Stimulated activated effector memory CD8-positive, alpha-beta T cell treated with anti-CD3 and anti-CD28 coated beads, Interleukin-12 subunit alpha, Interleukin-12 subunit beta, amount 100 ng/mL, for 72 hours (primary cell): ENCODE measurements around the gene ACSF3.

Experiments
- ATAC-seq: fragments of 150-1000 bp; cut with Tn5 transposase; 2 replicates; pipeline ENCODE4 v1.10.0; 2021
- DNase-seq, 2 donors: peaks; one replicate each; pipeline ENCODE4 v3.0.0; 2021 to 2022; ENCODE audit warnings: low spot score in 2 of 2
- H3K27ac Mint-ChIP-seq: one replicate; pipeline ENCODE4 v1.8.0; 2022; ENCODE audit warnings: mild to moderate bottlenecking, mixed read lengths
- H3K36me3 Mint-ChIP-seq: one replicate; pipeline ENCODE4 v1.8.0; 2022; ENCODE audit warnings: mild to moderate bottlenecking, mixed read lengths
- H3K4me1 Mint-ChIP-seq: one replicate; pipeline ENCODE4 v1.8.0; 2022; ENCODE audit warnings: mixed read lengths
- H3K4me3 Mint-ChIP-seq: one replicate; pipeline ENCODE4 v1.8.0; 2022; ENCODE audit warnings: mild to moderate bottlenecking, mixed read lengths
- H3K9me3 Mint-ChIP-seq: one replicate; pipeline ENCODE4 v1.8.0; 2022; ENCODE audit warnings: mixed read lengths

Gene ACSF3

GRCh38 chr16:89052890-89053724 is 40.5 kb upstream of the ACSF3 start:
- no peak for ATAC-seq
- Mint-ChIP-seq H3K36me3 (no peaks in the 10 kb centered on the region), H3K27ac (no peak overlapping the region), H3K9me3 (no peaks in the 10 kb centered on the region), H3K4me1 (no peaks in the 10 kb centered on the region), H3K4me3 (peak overlapping the region; percentile 22)
- DNase-seq: no peak

GRCh38 chr16:89053725-89054029 is 40.0 kb upstream of the ACSF3 start:
- Mint-ChIP-seq H3K4me1 (no peaks in the 10 kb centered on the region), H3K27ac (no peak overlapping the region), H3K36me3 (no peaks in the 10 kb centered on the region), H3K9me3 (no peaks in the 10 kb centered on the region), H3K4me3 (no peak overlapping the region)
- ATAC-seq: no peak
- DNase-seq: no peak

DNA sequence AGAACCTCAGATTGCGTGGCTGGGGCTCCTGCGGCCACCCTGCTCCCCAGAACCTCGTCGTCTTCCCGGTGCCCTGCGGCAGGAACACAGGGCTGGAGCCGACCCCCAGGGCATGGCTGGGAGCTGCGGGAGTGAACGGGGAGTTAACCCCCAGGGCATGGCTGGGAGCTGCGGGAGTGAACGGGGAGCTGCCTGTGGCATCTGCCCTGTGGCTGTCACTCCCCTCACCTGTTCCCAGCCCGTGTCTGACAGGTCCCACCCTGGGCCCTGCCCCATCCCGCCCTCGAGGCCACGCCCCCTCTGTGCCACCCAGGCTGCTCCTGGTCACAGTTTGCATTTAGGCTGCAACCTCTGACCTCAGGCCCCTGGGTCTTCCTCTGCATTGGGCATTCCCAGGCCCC is 39.4 kb upstream of the ACSF3 start:
- no peaks in the 10 kb centered on the region for H3K4me1 Mint-ChIP-seq
- H3K4me3 Mint-ChIP-seq: no peak overlapping the region
- no peak for DNase-seq
- no peak for ATAC-seq
- no peak overlapping the region for H3K27ac Mint-ChIP-seq
- H3K36me3 Mint-ChIP-seq: no peaks in the 10 kb centered on the region
- no peaks in the 10 kb centered on the region for H3K9me3 Mint-ChIP-seq

DNA sequence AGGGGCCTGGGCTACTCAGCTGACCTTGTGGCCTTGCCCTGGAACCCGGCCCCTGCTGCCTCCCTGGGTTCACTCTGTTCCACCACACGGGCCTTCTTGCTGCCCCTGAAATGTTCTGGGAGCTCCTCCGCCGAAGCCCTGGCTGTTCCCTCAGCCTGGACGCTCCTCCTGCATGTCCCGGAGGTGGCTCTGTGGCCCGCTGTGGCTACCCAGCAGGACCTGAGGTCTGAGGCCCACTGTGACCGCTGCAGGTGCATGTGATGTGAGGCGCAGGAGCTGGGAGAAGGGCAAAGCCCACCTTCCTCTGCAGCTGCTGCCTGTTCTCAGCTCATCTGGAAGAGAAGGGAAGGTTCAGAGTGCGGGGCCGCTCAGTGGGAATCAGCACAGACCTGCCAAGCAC is 38.9 kb upstream of the ACSF3 start:
- Mint-ChIP-seq H3K27ac (no peak overlapping the region), H3K4me1 (no peaks in the 10 kb centered on the region), H3K9me3 (no peaks in the 10 kb centered on the region), H3K36me3 (no peaks in the 10 kb centered on the region), H3K4me3 (no peak overlapping the region)
- ATAC-seq (no peak), DNase-seq (no peak)

DNA sequence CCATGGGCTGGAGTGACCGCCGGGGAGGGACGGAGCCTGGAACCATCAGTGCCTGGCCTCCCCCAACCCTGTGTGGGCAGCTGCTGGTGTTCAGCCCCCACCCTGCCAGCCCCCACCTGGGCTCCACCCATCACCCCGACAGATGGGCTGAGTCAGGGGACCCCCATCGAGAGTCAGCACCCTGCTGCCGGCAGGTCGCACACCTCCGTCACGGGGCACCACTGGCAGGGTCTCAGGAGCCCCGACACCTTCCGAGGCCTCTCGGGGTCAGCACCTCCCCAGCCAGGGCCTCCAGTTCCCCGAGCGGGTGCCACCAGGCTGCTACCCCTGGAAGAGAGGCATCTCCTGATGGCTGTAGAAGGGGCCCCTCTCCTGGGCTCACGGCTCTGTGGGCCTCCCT is 38.3 kb upstream of the ACSF3 start:
- Mint-ChIP-seq H3K9me3 (no peaks in the 10 kb centered on the region), H3K27ac (no peak overlapping the region), H3K36me3 (no peaks in the 10 kb centered on the region), H3K4me1 (peaks cover under 1% of the 10 kb centered on the region), H3K4me3 (no peak overlapping the region)
- ATAC-seq: no peak
- no peak for DNase-seq

- H3K4me1 Mint-ChIP-seq: peaks cover 6% of the 10 kb centered on the region
- ATAC-seq (no peak), DNase-seq (no peak)
- no peak overlapping the region for H3K27ac Mint-ChIP-seq
- no peak overlapping the region for H3K4me3 Mint-ChIP-seq
- H3K9me3 Mint-ChIP-seq: no peaks in the 10 kb centered on the region
- H3K36me3 Mint-ChIP-seq: no peaks in the 10 kb centered on the region
Measured at GRCh38 chr16:89055894-89056555, 37.6 kb upstream of the ACSF3 start.

GRCh38 chr16:89056592-89056991 is 37.1 kb upstream of the ACSF3 start:
- no peak for ATAC-seq
- H3K9me3 Mint-ChIP-seq: no peaks in the 10 kb centered on the region
- peaks cover 6% of the 10 kb centered on the region for H3K4me1 Mint-ChIP-seq
- H3K27ac Mint-ChIP-seq: no peak overlapping the region
- no peak overlapping the region for H3K4me3 Mint-ChIP-seq
- H3K36me3 Mint-ChIP-seq: no peaks in the 10 kb centered on the region
- DNase-seq: no peak

DNA sequence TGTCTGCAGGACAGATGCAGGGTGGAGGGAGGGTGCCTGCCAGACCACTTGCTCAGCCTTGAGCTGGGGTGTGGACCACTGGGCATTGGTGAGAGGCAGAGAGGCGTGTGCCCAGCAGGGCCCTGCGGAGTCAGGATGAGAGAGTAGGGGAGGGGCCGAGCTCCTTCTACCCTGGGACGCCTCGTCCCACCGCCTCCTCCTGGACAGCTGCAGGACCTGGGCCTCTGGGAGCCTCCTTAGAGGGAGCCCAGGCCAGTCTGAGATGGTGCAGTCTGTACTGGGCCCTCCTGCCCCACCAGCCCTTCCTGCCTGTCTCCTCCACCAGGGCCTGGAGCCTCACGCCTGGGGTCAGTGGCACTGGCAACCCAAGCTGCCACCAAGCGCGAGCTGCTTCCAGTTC is 35.9 kb upstream of the ACSF3 start:
- H3K27ac Mint-ChIP-seq: no peak overlapping the region
- peaks cover 6% of the 10 kb centered on the region for H3K4me1 Mint-ChIP-seq
- no peaks in the 10 kb centered on the region for H3K36me3 Mint-ChIP-seq
- H3K4me3 Mint-ChIP-seq: no peak overlapping the region
- H3K9me3 Mint-ChIP-seq: no peaks in the 10 kb centered on the region
- DNase-seq (no peak), ATAC-seq (no peak)

DNA sequence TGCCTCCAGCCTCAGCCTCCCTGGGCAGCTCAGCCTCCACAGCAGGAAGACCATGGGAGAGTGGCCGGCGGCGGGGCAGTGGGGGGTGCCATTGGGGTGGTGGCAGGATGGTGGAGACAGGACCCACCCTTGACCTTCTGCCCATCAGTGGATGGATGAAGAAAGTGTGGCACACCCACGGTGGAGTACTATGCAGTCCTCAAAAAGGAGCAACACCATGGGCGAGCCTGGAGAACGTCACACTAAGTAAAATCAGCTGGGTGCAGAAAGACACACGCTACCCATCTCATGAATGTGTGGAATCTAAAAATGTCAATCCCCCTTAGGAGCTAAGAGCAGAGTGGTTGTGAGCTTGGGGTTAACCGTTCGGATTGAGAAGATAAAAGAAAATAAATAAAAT is 34.8 kb upstream of the ACSF3 start:
- Mint-ChIP-seq H3K4me1 (peaks cover 6% of the 10 kb centered on the region), H3K27ac (no peak overlapping the region), H3K9me3 (no peaks in the 10 kb centered on the region), H3K4me3 (no peak overlapping the region), H3K36me3 (no peaks in the 10 kb centered on the region)
- DNase-seq: no peak
- ATAC-seq: no peak

GRCh38 chr16:89060207-89060794 is 33.4 kb upstream of the ACSF3 start:
- peak overlapping the region; percentile 8 for H3K27ac Mint-ChIP-seq
- DNase-seq: peak in 1 of 2 donors; percentile 59

DNA sequence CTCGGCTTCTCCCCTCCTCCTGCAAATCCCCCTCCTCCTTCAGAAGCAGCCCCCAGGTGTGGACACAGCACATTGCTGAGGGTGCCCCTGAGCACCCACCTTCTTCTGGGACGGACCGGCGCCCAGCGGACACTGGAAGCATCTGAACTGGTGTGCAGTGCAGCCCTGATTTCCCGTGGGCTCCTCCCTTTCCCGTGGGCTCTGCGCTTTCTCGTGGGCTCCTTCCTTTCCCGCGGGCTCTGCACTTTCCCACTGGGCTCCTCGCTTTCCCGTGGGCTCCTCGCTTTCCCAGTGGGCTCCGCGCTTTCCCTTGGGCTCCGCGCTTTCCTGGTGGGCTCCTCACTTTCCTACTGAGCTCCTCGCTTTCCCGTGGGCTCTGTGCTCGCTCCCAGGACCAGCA is 32.6 kb upstream of the ACSF3 start:
- no peak for ATAC-seq

More at GRCh38 chr16:89060207-89060794, 33.4 kb upstream of the ACSF3 start:
- H3K4me1 Mint-ChIP-seq: peaks cover 6% of the 10 kb centered on the region
- H3K9me3 Mint-ChIP-seq: no peaks in the 10 kb centered on the region
- H3K4me3 Mint-ChIP-seq: no peak overlapping the region
- peak; percentile 75 for ATAC-seq
- no peaks in the 10 kb centered on the region for H3K36me3 Mint-ChIP-seq

GRCh38 chr16:89061590-89062380 is 31.9 kb upstream of the ACSF3 start:
- Mint-ChIP-seq H3K4me3 (no peak overlapping the region), H3K4me1 (peaks cover 6% of the 10 kb centered on the region), H3K27ac (peak overlapping the region; percentile 8), H3K9me3 (no peaks in the 10 kb centered on the region), H3K36me3 (no peaks in the 10 kb centered on the region)
- DNase-seq: no peak
- no peak for ATAC-seq

More for the DNA sequence above, 32.6 kb upstream of the ACSF3 start:
- Mint-ChIP-seq H3K9me3 (no peaks in the 10 kb centered on the region), H3K36me3 (no peaks in the 10 kb centered on the region), H3K27ac (peak overlapping the region; percentile 8), H3K4me3 (no peak overlapping the region), H3K4me1 (peaks cover 6% of the 10 kb centered on the region)
- no peak for DNase-seq

DNA sequence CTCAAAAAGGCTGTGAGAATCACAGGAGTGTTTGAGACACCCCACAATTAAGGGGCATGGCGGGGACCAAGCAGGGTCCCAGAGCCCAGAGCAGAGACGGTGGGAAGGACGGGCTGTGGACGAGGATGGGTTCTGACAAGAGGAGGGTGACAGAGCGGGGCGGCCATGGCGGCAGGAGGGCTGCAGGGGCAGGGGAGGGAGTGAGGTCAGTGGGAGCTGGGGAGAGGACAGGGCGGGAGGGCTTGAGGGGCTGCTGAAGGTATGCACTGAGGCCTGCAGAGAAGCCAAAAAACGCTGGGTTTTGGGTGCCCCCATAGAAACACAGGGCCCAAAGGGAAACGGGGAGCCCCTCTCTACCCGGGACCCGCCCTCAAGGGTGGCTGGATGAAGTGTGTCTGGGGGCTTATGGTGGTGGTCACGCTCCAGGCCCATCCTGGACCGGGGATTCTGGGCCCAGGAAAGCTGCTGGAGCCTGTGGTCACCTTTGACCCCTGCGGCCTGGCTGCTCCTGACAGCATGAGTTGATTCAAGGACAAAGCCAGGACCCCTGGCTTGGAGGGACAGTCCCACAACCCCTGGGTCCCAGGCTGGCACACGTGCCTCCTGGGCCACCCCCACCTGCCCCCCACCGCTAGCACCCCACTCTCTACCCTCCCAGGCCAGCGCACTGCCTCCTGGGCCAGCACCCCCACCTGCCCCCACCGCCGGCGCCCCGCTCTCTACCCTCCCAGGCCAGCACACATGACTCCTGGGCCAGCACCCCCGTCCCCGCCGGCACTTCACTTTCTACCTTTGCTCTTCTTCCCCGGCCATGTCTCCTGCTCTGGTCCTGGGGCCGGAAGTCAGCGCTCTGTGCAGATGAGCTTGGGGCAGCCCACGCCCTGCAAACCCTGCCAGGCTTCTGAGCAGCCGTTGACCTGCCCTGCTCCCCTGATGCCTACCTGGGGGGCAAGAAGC is 31.0 kb upstream of the ACSF3 start:
- Mint-ChIP-seq H3K9me3 (no peaks in the 10 kb centered on the region), H3K4me1 (peaks cover 6% of the 10 kb centered on the region), H3K36me3 (no peaks in the 10 kb centered on the region), H3K4me3 (no peak overlapping the region), H3K27ac (no peak overlapping the region)
- ATAC-seq: no peak
- no peak for DNase-seq

DNA sequence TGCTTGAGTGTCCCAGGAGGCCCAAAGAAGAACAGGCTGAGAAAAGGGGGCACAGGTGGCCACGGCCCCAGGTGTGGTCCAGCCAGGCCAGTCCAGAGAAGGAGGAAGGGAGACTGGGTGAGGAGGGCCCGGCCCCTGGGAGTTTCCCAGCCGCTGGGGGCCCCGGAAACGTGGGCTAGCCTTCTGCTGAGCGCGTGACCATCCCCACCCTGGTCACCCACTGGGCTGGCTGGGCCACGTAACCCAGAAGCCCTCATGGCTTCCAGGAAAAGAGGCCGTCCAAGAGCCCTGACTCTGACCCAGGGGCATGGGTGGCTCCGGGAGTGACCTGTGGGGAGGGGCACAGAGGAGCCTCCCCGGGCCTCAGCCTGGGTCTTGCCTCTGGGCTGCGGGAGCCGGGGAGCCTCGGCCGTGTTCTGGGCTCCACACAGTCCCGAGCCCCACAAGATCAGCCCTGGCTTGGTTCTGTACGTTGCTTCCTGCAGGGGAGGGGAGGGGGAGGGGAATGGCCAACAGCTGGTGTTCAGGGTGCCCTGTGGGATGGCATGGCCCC is 29.8 kb upstream of the ACSF3 start:
- no peaks in the 10 kb centered on the region for H3K36me3 Mint-ChIP-seq
- H3K4me3 Mint-ChIP-seq: no peak overlapping the region
- H3K4me1 Mint-ChIP-seq: peaks cover 6% of the 10 kb centered on the region
- no peak for ATAC-seq
- no peaks in the 10 kb centered on the region for H3K9me3 Mint-ChIP-seq
- H3K27ac Mint-ChIP-seq: no peak overlapping the region
- DNase-seq: no peak
